Endothelial cell of umbilical vein (primary cell): ENCODE results near the gene LMO7. TPM values are rescaled to one million over a fixed set of nuclear protein-coding genes. Genes with fewer than 3 reads are reported as not detected.

Source experiments
- BruUV-seq: library from RNA; stranded (reverse); fragments of 400-500 nt; replicated peaks from 2 replicates; lab custom pipeline; 2021; lab: Mats Ljungman, UMichigan
- CTCF ChIA-PET: fragments of 300-600, 350-600 bp; sonication (Branson Sonifier 250); formaldehyde crosslinking; loops from one replicate; lab custom pipeline; 2021; ENCODE audit warnings: antibody characterized with exemption, inconsistent platforms; lab: Charles Lee
- POLR2A ChIA-PET: fragments of 300-600, 350-600 bp; sonication (Branson Sonifier 250); formaldehyde crosslinking; loops from one replicate; lab custom pipeline; 2021; ENCODE audit warnings: antibody characterized with exemption, inconsistent platforms; lab: Charles Lee
- DNase-seq: peaks from one replicate; pipeline ENCODE4 v3.0.0-alpha.2; 2011; ENCODE audit warnings: low read depth, low spot score
- FAIRE-seq: peaks from 2 replicates; lab custom pipeline; 2011; peaks lifted over from hg19 to GRCh38; lab: Jason Lieb, UNC
- H2AFZ ChIP-seq: 2 replicates; pipeline ENCODE4 v1.6.0; 2012; ENCODE audit warnings: low read depth, low read length, control low read depth, inconsistent platforms
- H3K27ac ChIP-seq: 2 replicates; pipeline ENCODE4 v1.5.1; 2011; ENCODE audit warnings: low read depth, mild to moderate bottlenecking, control low read depth, low read length, moderate library complexity; ENCODE audit not compliant: insufficient read depth
- H3K27me3 ChIP-seq, 2 experiments: 2 replicates each; pipeline versions ENCODE4 v1.6.0 to v1.6.1; 2011; ENCODE audit warnings: low read length in 2 of 2, mixed read lengths in 1 of 2; ENCODE audit not compliant: control insufficient read depth in 2 of 2, insufficient read depth in 2 of 2
- H3K36me3 ChIP-seq, 2 experiments: 2 replicates in 1 of 2; 3 replicates in 1 of 2; pipeline ENCODE4 v1.5.1; 2011; ENCODE audit warnings: low read length in 2 of 2, mild to moderate bottlenecking in 1 of 2, moderate library complexity in 1 of 2; ENCODE audit not compliant: control insufficient read depth in 2 of 2, insufficient read depth in 2 of 2; ENCODE audit errors: extremely low read depth in 1 of 2
- H3K4me1 ChIP-seq: 3 replicates; pipeline ENCODE4 v1.5.1; 2011; ENCODE audit warnings: mild to moderate bottlenecking, low read length; ENCODE audit not compliant: control insufficient read depth, insufficient read depth; ENCODE audit errors: extremely low read depth
- H3K4me2 ChIP-seq: 2 replicates; pipeline ENCODE4 v1.6.1; 2011; ENCODE audit warnings: low read length, control low read depth, mixed read lengths; ENCODE audit not compliant: insufficient read depth
- H3K4me3 ChIP-seq, 3 experiments: fragments of 200-600 bp in 1 of 3; sonication (generic), shearing (Covaris generic) in 1 of 3; replicated peaks in 1 of 3; 2 replicates each; pipeline ENCODE4 v1.5.1; 2011 to 2016; ENCODE audit warnings: control low read depth in 3 of 3, low read length in 3 of 3, mild to moderate bottlenecking in 2 of 3, inconsistent platforms in 1 of 3, low read depth in 1 of 3, moderate library complexity in 1 of 3; ENCODE audit not compliant: insufficient read depth in 1 of 3
- H3K79me2 ChIP-seq: 2 replicates; pipeline ENCODE4 v1.6.0; 2012; ENCODE audit warnings: low read length, inconsistent platforms; ENCODE audit not compliant: control insufficient read depth, insufficient read depth
- H3K9ac ChIP-seq: replicated peaks from 2 replicates; pipeline ENCODE3; 2011; ENCODE audit warnings: low read length, control low read depth; ENCODE audit not compliant: insufficient read depth; ENCODE audit errors: extremely low read depth
- H3K9me1 ChIP-seq: replicated peaks from 3 replicates; pipeline ENCODE4 v1.6.0; 2011; ENCODE audit warnings: mild to moderate bottlenecking, low read length; ENCODE audit not compliant: control insufficient read depth, insufficient read depth; ENCODE audit errors: extremely low read depth
- H3K9me3 ChIP-seq: replicated peaks from 2 replicates; pipeline ENCODE4 v1.5.1; 2012; ENCODE audit warnings: low read length, inconsistent platforms; ENCODE audit not compliant: control insufficient read depth, insufficient read depth
- H4K20me1 ChIP-seq: replicated peaks from 2 replicates; pipeline ENCODE3; 2011; ENCODE audit warnings: mild to moderate bottlenecking, low read length; ENCODE audit not compliant: control insufficient read depth, insufficient read depth; ENCODE audit errors: extremely low read depth
- CTCF ChIP-seq, 2 donors: IDR thresholded peaks; 1 replicate in 1 of 2; 2 replicates in 1 of 2; pipeline ENCODE4 v1.5.1; 2011; ENCODE audit warnings: low read length in 2 of 2, mild to moderate bottlenecking in 2 of 2, moderate library complexity in 2 of 2, control low read depth in 1 of 2, inconsistent platforms in 1 of 2, low read depth in 1 of 2; ENCODE audit not compliant: insufficient read depth in 1 of 2; ENCODE audit errors: extremely low read depth in 1 of 2
- EZH2 ChIP-seq: IDR thresholded peaks from 2 replicates; pipeline ENCODE4 v1.6.1; 2012; ENCODE audit warnings: borderline replicate concordance, low read depth, mild to moderate bottlenecking, moderate library complexity, low read length, inconsistent platforms; ENCODE audit not compliant: severe bottlenecking
- FOS ChIP-seq: IDR thresholded peaks from 2 replicates; pipeline ENCODE4 v1.6.1; 2011; ENCODE audit warnings: mild to moderate bottlenecking, low read length, moderate library complexity, borderline replicate concordance; ENCODE audit not compliant: insufficient read depth
- GATA2 ChIP-seq: IDR thresholded peaks from 2 replicates; pipeline ENCODE4 v1.7.0; 2011; ENCODE audit warnings: low read depth, mild to moderate bottlenecking, moderate library complexity, mixed read lengths, low read length; ENCODE audit not compliant: insufficient read length, insufficient read depth
- JUN ChIP-seq: IDR thresholded peaks from 2 replicates; pipeline ENCODE4 v1.6.1; 2011; ENCODE audit warnings: borderline replicate concordance, low read depth; ENCODE audit not compliant: insufficient read length, insufficient read depth
- MAX ChIP-seq: IDR thresholded peaks from 2 replicates; pipeline ENCODE4 v1.6.1; 2011; ENCODE audit not compliant: insufficient read depth, insufficient read length
- MYC ChIP-seq: IDR thresholded peaks from one replicate; pipeline ENCODE4 v1.6.1; 2011; ENCODE audit warnings: mild to moderate bottlenecking, low read depth, low read length
- POLR2A ChIP-seq: IDR thresholded peaks from 2 replicates; pipeline ENCODE4 v1.6.1; 2012; ENCODE audit warnings: low read depth, mild to moderate bottlenecking, control low read depth, low read length
- POLR2AphosphoS5 ChIP-seq: IDR thresholded peaks from 2 replicates; pipeline ENCODE4 v1.6.1; 2012; ENCODE audit warnings: low read depth, mild to moderate bottlenecking, control low read depth, low read length, moderate library complexity; ENCODE audit not compliant: insufficient read depth
- dilution Hi-C: fragments of 300-500 bp; cut with MboI; formaldehyde crosslinking; loops from one replicate; pipeline ENCODE4 v1.15.0; 2019; ENCODE audit warnings: low sequenced_read_pairs; ENCODE audit not compliant: extremely low pct_ligation_motif_present
- intact Hi-C: fragments of 100-400 bp; cut with micrococcal nuclease; formaldehyde crosslinking; loops from one replicate; pipeline ENCODE4 v1.10.0; 2022
- polyA plus RNA-seq, 4 experiments: library from polyadenylated mRNA; depleted of rRNA in 3 of 4; stranded (reverse) in 3 of 4; unstranded in 1 of 4; fragments of >200 nt; gene quantifications; 2 replicates each; pipeline versions ENCODE4 v1.2.1 to v1.2.3, GENCODE V29; 2011 to 2012; ENCODE audit warnings: missing spikeins in 1 of 4
- total RNA-seq: library from RNA; stranded (reverse); gene quantifications from 2 replicates; pipeline ENCODE4 v1.2.3, GENCODE V29; 2021

Gene LMO7
- total and polyA plus RNA-seq, 2 donors (not counting 3 experiments of a cell fraction or from before 2014, with no cell fraction given): 10.5 to 21.1 TPM

- no peaks in the 10 kb centered on the region for H3K79me2 ChIP-seq
- dilution Hi-C loops: no loop called here
- CTCF ChIA-PET: interaction anchor here (1.5 kb wide), 1 partner anchor 23 kb away, joined by 3 read pairs; no protein-coding TSS in a partner anchor
Measured at GRCh38 chr13:75796825-75797224, 160.7 kb downstream of the LMO7 start.

More at GRCh38 chr13:75796825-75797224, 160.7 kb downstream of the LMO7 start:
- no peak overlapping the region for H3K4me2 ChIP-seq
- no peaks in the 10 kb centered on the region for H3K9me1 ChIP-seq
- no peaks in the 10 kb centered on the region for H3K36me3 ChIP-seq
- H3K9me3 ChIP-seq: no peaks in the 10 kb centered on the region
- no peaks in the 10 kb centered on the region for H4K20me1 ChIP-seq
- H3K27ac ChIP-seq: no peak overlapping the region
- no TSS peak for BruUV-seq
- POLR2A ChIA-PET: no interaction called here
- DNase-seq (no peak), FAIRE-seq (no peak)
- no peak for TF ChIP-seq FOS
- no peak for TF ChIP-seq EZH2
- TF ChIP-seq GATA2: no peak
- TF ChIP-seq MAX: no peak
- TF ChIP-seq POLR2A: no peak
- TF ChIP-seq CTCF (IDR thresholded peaks at IDR 0.05; ENCODE audit: extremely low read depth in 1 of 2, insufficient read depth in 1 of 2, low read depth in 1 of 2, low read length in 2 of 2): no peak
- TF ChIP-seq MYC: no peak
- no peak for TF ChIP-seq POLR2AphosphoS5
- no peak for TF ChIP-seq JUN
- no peak overlapping the region for H2AFZ ChIP-seq
- intact Hi-C loops: no loop called here
- peaks cover 16% of the 10 kb centered on the region for H3K4me1 ChIP-seq
- H3K9ac ChIP-seq: no peak overlapping the region
- H3K27me3 ChIP-seq: no peaks in the 10 kb centered on the region
- no peak overlapping the region for H3K4me3 ChIP-seq
